Kidney (tissue), 14 donors: ENCODE results near the gene PACSIN2. TPM values are rescaled to one million over a fixed set of nuclear protein-coding genes. Genes with fewer than 3 reads are reported as not detected.

Experiments used
- DNase-seq, 5 donors: peaks; one replicate each; pipeline ENCODE4 v3.0.0-alpha.2; 2013 to 2020
- FAIRE-seq: peaks from 2 replicates; lab custom pipeline; 2012; peaks lifted over from hg19 to GRCh38; lab: Jason Lieb, UNC
- H3K27ac ChIP-seq, 2 donors: one replicate each; pipeline ENCODE4 v1.7.0; 2013; ENCODE audit warnings: low read depth in 2 of 2, low read length in 2 of 2, inconsistent platforms in 1 of 2
- H3K27me3 ChIP-seq: one replicate; pipeline ENCODE4 v1.7.1; 2013; ENCODE audit warnings: low read length, inconsistent platforms; ENCODE audit not compliant: control insufficient read depth, insufficient read depth
- H3K36me3 ChIP-seq, 3 donors: one replicate each; pipeline versions ENCODE4 v1.7.0 to v1.7.1; 2013; ENCODE audit warnings: low read length in 3 of 3, control low read depth in 1 of 3, inconsistent platforms in 1 of 3; ENCODE audit not compliant: insufficient read depth in 3 of 3, control insufficient read depth in 2 of 3
- H3K4me1 ChIP-seq, 3 donors: one replicate each; pipeline versions ENCODE4 v1.7.0 to v1.7.1; 2013; ENCODE audit warnings: low read length in 3 of 3, inconsistent platforms in 1 of 3, low read depth in 1 of 3; ENCODE audit not compliant: control insufficient read depth in 2 of 3, insufficient read depth in 2 of 3
- H3K4me3 ChIP-seq, 3 donors: one replicate each; pipeline versions ENCODE4 v1.7.0 to v1.8.1; 2013; ENCODE audit warnings: low read length in 3 of 3, control low read depth in 1 of 3, inconsistent platforms in 1 of 3
- H3K9ac ChIP-seq, 3 donors: one replicate each; pipeline versions ENCODE4 v1.7.0 to v1.7.1; 2013; ENCODE audit warnings: low read length in 3 of 3, control low read depth in 1 of 3, inconsistent platforms in 1 of 3
- H3K9me3 ChIP-seq, 3 donors: one replicate each; pipeline versions ENCODE4 v1.7.0 to v1.7.1; 2013; ENCODE audit warnings: low read length in 3 of 3, control low read depth in 1 of 3, inconsistent platforms in 1 of 3; ENCODE audit not compliant: control insufficient read depth in 2 of 3, insufficient read depth in 1 of 3
- intact Hi-C: fragments of 100-400 bp; cut with DNase I; formaldehyde crosslinking; loops from one replicate; pipeline ENCODE4 v1.11.1; 2022
- polyA plus RNA-seq: library from polyadenylated mRNA; stranded (reverse); fragments of 350-450 nt; fragmentation: Illumina TruSeq; extraction: RNeasy Lipid Tissue Mini Kit (QIAGEN cat#74804); gene quantifications from one replicate; pipeline ENCODE4 v1.2.3, GENCODE V29; 2014; ENCODE audit warnings: low read depth, low replicate concordance; ENCODE audit not compliant: insufficient read depth
- total RNA-seq: library from RNA; stranded (reverse); fragmentation: NEBNext Ultra II Directional; extraction: Animal tissue kit (Norgen Biotek cat#: 25700); gene quantifications from one replicate; pipeline ENCODE4 v1.2.1, GENCODE V29; 2021
- TF ChIP-seq, protein P1 (sequence below): IDR thresholded peaks from 3 replicates; pipeline ENCODE4 v1.5.1; 2012; ENCODE audit warnings: mild to moderate bottlenecking, moderate library complexity, borderline replicate concordance; ENCODE audit not compliant: insufficient read depth; ENCODE audit errors: extremely low read depth
- donor health status: control.
- donor health status: control.
- donor health status: control.
- donor health status: control.
- donor health status: control.
- donor health status: DM: yes; HTN: yes; CAD: no.
- donor health status: Normal renal cell carcinoma (clear cell type).

PACSIN2 gene
- total and polyA plus RNA-seq, 2 donors from 2014 or later = 56.3 to 105 TPM

DNA sequence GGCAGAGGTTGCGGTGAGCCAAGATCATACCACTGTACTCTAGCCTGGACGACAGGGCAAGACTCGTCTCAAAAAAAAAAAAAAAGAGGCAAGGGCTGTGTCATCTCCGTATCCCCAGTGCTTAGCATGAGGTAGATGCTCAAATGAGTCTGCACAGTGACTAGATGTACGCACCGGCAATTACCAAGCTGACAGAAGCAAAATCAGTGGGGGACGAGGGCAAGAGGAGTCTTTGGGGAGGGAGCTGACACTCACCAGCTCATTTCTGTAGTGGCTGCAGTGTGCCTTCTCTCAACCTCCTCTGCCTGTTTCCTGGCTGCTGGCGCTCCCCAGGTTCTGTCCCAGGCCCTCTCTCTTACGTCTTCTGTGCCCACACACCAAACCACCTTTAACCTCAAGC lies 69.9 kb downstream of the PACSIN2 start:
- no peak for FAIRE-seq
- no peaks in the 10 kb centered on the region for H3K36me3 ChIP-seq
- intact Hi-C loops = no loop called here
- H3K27ac ChIP-seq = no peak overlapping the region
- TF ChIP-seq, protein P1, sequence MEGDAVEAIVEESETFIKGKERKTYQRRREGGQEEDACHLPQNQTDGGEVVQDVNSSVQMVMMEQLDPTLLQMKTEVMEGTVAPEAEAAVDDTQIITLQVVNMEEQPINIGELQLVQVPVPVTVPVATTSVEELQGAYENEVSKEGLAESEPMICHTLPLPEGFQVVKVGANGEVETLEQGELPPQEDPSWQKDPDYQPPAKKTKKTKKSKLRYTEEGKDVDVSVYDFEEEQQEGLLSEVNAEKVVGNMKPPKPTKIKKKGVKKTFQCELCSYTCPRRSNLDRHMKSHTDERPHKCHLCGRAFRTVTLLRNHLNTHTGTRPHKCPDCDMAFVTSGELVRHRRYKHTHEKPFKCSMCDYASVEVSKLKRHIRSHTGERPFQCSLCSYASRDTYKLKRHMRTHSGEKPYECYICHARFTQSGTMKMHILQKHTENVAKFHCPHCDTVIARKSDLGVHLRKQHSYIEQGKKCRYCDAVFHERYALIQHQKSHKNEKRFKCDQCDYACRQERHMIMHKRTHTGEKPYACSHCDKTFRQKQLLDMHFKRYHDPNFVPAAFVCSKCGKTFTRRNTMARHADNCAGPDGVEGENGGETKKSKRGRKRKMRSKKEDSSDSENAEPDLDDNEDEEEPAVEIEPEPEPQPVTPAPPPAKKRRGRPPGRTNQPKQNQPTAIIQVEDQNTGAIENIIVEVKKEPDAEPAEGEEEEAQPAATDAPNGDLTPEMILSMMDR = no peak
- no peaks in the 10 kb centered on the region for H3K27me3 ChIP-seq
- H3K9ac ChIP-seq = no peak overlapping the region
- peaks cover 4 to 26% (median 20%) of the 10 kb centered on the region in 3 donors for H3K4me1 ChIP-seq
- H3K9me3 ChIP-seq = no peaks in the 10 kb centered on the region
- no peak overlapping the region for H3K4me3 ChIP-seq
- DNase-seq = no peak

DNA sequence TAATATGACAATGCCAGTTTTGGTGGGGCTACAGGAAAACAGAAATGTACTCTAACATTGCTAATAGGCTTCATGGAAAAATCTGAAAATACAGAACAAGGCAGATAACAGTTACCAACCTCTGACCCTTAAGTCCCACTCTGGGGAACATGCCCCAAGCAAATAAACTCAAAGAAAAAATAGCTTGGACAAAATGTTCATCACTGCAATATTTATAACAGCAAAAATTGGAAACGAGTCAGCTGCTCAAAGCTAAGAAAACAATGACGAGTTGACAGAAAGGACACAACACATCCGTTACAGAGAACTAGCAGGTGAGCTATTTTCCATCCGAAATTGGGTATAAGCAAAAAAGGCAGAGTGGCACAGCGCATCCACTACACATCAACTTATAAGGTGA lies 70.5 kb downstream of the PACSIN2 start:
- TF ChIP-seq, protein P1 = no peak
- peaks cover 4 to 28% (median 20%) of the 10 kb centered on the region in 3 donors for H3K4me1 ChIP-seq
- intact Hi-C loops = no loop called here

DNA sequence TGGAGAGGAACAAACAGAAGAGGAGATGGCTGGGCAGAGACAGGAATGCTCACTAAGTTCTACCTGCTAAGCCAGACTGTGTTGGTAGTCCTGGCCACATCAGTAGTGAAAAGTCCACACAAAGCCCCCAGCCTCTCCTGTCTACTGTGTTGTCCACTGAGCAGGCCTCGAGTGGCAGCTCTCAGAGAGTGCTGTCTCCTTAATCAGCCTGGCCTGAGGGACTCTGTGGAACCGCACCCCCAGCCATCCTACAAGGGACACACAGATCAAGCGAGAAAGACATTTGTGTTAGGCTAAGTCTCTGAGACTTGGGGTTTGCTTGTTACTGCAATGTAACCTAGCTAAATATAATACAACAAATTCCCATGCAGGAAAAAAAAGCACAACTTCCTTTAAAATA lies 71.0 kb downstream of the PACSIN2 start:
- no peak overlapping the region for H3K4me3 ChIP-seq
- FAIRE-seq = no peak
- H3K9ac ChIP-seq = no peak overlapping the region
- TF ChIP-seq, protein P1 = no peak
- H3K27me3 ChIP-seq = no peaks in the 10 kb centered on the region
- H3K36me3 ChIP-seq = no peaks in the 10 kb centered on the region
- no peak for DNase-seq
- peaks cover 4 to 31% (median 24%) of the 10 kb centered on the region in 3 donors for H3K4me1 ChIP-seq
- intact Hi-C loops = no loop called here
- no peak overlapping the region for H3K27ac ChIP-seq
- no peaks in the 10 kb centered on the region for H3K9me3 ChIP-seq

More for the DNA sequence above, 70.5 kb downstream of the PACSIN2 start:
- Histone ChIP-seq H3K4me3 (no peak overlapping the region), H3K9ac (no peak overlapping the region), H3K27ac (no peak overlapping the region), H3K36me3 (no peaks in the 10 kb centered on the region), H3K27me3 (no peaks in the 10 kb centered on the region), H3K9me3 (no peaks in the 10 kb centered on the region)
- DNase-seq (no peak), FAIRE-seq (no peak)

DNA sequence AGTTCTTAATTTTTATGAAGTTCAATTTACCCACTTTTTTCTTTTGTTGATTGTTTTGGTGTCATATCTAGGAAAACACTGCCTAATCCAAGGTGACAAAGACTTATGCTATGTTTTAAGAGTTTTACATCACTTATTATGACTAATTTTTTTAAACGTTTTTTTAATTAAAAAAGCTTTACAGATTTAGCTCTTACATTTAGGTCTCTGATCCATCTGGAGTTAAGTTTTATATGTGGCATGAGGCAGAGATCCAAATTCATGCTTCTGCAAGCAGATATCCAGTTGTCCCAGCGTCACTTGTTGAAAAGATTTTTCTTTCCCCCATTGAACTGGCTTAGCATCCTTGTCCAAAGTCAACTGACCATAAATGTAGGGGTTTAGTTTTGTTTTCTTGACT lies 72.6 kb downstream of the PACSIN2 start:
- Histone ChIP-seq H3K9ac (no peak overlapping the region), H3K36me3 (no peaks in the 10 kb centered on the region), H3K9me3 (no peaks in the 10 kb centered on the region), H3K27me3 (no peaks in the 10 kb centered on the region), H3K27ac (no peak overlapping the region), H3K4me3 (no peak overlapping the region), H3K4me1 (peaks cover 4 to 35% (median 25%) of the 10 kb centered on the region in 3 donors)
- TF ChIP-seq, protein P1 = no peak
- DNase-seq (no peak), FAIRE-seq (no peak)
- intact Hi-C loops = no loop called here
